Right atrium auricular region (tissue), 2 donors: ENCODE results near the gene NKTR. TPM values are rescaled to one million over a fixed set of nuclear protein-coding genes. Genes with fewer than 3 reads are reported as not detected.

Experiments used
- DNase-seq: peaks from one replicate; pipeline ENCODE4 v3.0.0-alpha.2; 2019; ENCODE audit warnings: low spot score
- H3K27ac ChIP-seq, 2 donors: fragments of 200-600 bp; sonication (generic); 1 replicate in 1 of 2; 2 replicates in 1 of 2; pipeline ENCODE4 v1.5.1; 2016 to 2019
- H3K27me3 ChIP-seq, 2 donors: fragments of 200-600 bp; sonication (generic); one replicate each; pipeline versions ENCODE4 v1.5.1 to v1.6.0; 2017 to 2019
- H3K36me3 ChIP-seq: fragments of 200-600 bp; sonication (generic); one replicate; pipeline ENCODE4 v1.5.1; 2016
- H3K4me1 ChIP-seq, 2 donors: fragments of 200-600 bp; sonication (generic); one replicate each; pipeline versions ENCODE4 v1.5.1 to v1.6.0; 2017 to 2019
- H3K4me3 ChIP-seq, 2 donors: fragments of 200-600 bp; sonication (generic); 1 replicate in 1 of 2; 2 replicates in 1 of 2; pipeline ENCODE4 v1.5.1; 2017 to 2019; ENCODE audit warnings: mild to moderate bottlenecking in 1 of 2, moderate library complexity in 1 of 2
- H3K9me3 ChIP-seq, 2 donors: fragments of 200-600 bp; sonication (generic); one replicate each; pipeline ENCODE4 v1.5.1; 2019
- total RNA-seq, 2 donors: library from RNA; depleted of rRNA; stranded (reverse); fragments of >200 nt; gene quantifications; one replicate each; pipeline ENCODE4 v1.1.0, GENCODE V29; 2016
- TF ChIP-seq, protein P1 (sequence below), 2 donors: fragments of 200-600 bp; sonication (generic); IDR thresholded peaks; one replicate each; pipeline ENCODE4 v1.5.1; 2019; ENCODE audit warnings: antibody characterized with exemption in 2 of 2

Gene NKTR
- total RNA-seq, 2 donors from 2014 or later: 14.1 to 20.4 TPM

DNA sequence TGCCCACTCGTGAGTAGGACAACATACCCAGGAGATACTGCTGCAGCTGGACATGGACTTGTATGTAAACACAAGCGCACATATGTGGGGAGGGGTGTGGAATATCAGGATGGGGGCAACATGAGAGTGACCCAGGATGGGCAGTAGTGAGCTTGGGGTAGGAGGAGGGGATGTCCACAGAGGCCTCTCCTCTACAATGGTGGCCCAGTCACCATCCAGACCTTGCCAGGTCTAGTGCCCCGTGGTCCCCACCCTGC is 52.7 kb downstream of the NKTR start:
- Histone ChIP-seq H3K27me3 (no peaks in the 10 kb centered on the region), H3K4me1 (peaks cover 0 to 70% of the 10 kb centered on the region in 2 donors), H3K27ac (peak overlapping the region; percentile 95 to 99), H3K9me3 (no peaks in the 10 kb centered on the region), H3K4me3 (peak overlapping the region; percentile 89 to 91), H3K36me3 (peaks cover 9% of the 10 kb centered on the region)
- DNase-seq: no peak
- TF ChIP-seq, protein P1, sequence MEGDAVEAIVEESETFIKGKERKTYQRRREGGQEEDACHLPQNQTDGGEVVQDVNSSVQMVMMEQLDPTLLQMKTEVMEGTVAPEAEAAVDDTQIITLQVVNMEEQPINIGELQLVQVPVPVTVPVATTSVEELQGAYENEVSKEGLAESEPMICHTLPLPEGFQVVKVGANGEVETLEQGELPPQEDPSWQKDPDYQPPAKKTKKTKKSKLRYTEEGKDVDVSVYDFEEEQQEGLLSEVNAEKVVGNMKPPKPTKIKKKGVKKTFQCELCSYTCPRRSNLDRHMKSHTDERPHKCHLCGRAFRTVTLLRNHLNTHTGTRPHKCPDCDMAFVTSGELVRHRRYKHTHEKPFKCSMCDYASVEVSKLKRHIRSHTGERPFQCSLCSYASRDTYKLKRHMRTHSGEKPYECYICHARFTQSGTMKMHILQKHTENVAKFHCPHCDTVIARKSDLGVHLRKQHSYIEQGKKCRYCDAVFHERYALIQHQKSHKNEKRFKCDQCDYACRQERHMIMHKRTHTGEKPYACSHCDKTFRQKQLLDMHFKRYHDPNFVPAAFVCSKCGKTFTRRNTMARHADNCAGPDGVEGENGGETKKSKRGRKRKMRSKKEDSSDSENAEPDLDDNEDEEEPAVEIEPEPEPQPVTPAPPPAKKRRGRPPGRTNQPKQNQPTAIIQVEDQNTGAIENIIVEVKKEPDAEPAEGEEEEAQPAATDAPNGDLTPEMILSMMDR (IDR thresholded peaks at IDR 0.05): no peak

DNA sequence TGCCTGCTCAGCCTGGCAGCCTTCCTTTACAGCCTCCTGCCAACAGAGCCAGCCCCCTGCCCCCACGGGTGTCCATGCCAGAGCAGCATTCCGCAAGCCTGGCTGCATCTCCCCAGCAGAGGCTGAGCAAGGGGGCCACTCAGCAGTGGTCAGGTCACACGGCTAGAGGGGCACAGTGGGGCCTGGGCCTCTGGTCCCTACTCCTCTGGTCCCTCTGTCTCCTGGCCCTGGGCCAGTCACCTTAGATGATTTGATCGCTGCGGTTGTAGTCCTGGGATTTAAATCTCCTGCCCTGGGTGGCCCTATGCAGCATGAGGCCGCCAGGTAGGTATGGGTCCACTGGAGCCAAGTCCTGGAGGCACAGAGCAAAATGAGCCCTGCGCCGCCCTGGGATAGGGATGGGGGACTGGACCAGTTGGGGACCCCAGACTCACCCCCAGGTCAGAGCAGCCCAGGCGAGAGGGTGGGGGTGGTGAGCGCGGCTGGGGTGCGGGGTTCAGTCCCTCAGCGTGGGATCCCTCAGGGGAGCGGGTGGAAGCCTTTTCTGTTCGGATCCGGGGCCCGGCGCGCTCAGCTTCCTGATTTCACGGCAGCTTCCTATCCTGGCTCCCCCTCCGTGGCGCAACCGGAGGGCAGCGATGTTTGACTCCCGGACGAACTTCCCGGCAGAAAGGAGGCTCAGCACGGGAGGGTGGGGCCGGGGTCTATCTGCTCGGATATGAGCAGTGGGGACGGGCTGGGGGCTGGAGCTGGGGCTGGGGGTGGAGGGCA is 53.3 kb downstream of the NKTR start, which contains the start of gene ZBTB47:
ZBTB47 (plus strand) TSS at position 138 of the 771 bp plus-strand sequence. CDS start 4,659 bp downstream, outside the sequence.
- Histone ChIP-seq H3K4me1 (peaks cover 0 to 75% of the 10 kb centered on the region in 2 donors), H3K27me3 (no peaks in the 10 kb centered on the region), H3K4me3 (peak within 1 kb of the TSS; percentile 89 to 91), H3K9me3 (no peaks in the 10 kb centered on the region), H3K36me3 (peaks cover 12% of the 10 kb centered on the region), H3K27ac (peak within 1 kb of the TSS; percentile 95 to 99)
- TF ChIP-seq, protein P1 (IDR thresholded peaks at IDR 0.05): no peak
- DNase-seq: no peak

DNA sequence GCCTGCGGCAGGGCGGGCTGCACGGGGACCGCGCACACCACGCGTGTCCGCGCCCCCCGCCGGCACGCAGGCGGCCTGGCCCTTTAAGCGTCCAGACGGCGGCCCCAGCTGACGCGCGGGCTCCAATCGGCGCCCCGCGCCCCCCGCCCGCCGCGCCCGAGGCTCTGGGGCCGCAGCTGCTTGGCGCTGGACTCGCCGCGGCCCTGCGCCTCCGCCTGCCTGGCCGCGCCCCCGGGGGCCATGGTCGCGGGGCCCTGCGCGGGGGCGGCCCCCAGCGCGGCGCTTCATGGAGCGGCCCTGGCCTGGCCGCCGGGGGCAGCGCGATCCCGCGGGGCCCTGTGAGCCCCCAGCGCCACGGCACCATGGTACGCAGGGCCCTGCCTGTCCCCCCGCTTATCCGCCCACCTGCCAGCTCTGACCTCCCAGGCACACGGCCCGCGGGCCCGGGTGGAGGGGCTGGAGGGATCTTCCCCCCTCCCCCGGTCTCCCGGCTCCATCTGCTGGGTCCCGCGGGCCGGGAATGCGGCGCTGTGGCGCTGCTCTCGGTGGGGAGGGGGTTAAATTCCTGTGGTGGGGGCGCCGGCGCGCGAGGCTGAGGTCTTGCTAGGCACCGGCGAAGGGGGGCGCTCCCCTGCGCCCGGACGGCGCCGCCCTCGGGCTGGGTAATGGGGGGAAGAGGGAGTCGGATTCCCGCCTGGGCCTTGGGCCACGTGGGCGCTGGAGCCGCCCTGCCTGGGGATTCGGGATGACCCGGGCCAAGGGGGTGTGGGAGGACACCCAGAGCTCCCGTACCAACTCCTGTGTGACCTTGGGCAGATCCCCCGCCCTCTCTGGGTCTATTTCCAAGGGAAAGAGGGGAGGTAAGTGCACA is 54.1 kb downstream of the NKTR start:
- no peak for DNase-seq
- Histone ChIP-seq H3K4me3 (peak overlapping the region; percentile 89 to 91), H3K27ac (peak overlapping the region; percentile 95 to 99), H3K27me3 (no peaks in the 10 kb centered on the region), H3K4me1 (peaks cover 0 to 83% of the 10 kb centered on the region in 2 donors), H3K36me3 (peaks cover 15% of the 10 kb centered on the region), H3K9me3 (no peaks in the 10 kb centered on the region)
- TF ChIP-seq, protein P1 (IDR thresholded peaks at IDR 0.05): peak in 1 of 2 donors; percentile 41

DNA sequence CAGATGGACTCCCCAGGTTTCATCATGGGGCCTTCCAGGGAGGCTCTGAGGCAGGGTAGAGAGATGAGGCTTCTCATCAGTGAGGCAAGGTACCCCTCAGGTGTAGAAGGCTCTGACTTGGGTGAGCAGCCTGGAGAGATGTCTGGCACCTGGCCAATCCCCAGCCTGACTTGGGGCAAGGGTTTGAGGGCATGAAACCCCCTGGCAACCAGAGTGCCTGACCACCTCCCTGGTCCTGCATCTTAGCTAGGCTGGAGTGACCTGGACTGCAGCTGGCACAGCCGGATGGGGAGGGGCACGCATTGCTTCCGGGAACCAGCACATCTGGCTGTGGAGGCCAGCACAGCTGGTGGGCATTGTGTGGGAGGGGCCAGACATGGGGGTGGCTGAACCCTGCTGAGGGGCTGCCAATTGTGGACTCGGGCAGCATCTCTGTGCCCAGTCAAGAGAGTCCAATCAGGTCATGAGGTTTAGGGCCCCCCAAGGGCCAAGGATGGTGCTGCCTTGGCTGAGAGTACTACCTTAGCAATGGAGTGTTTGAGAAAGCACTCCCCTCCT is 54.9 kb downstream of the NKTR start:
- TF ChIP-seq, protein P1 (IDR thresholded peaks at IDR 0.05): no peak
- Histone ChIP-seq H3K9me3 (no peaks in the 10 kb centered on the region), H3K4me1 (peaks cover 0 to 91% of the 10 kb centered on the region in 2 donors), H3K36me3 (peaks cover 15% of the 10 kb centered on the region), H3K27me3 (no peaks in the 10 kb centered on the region), H3K4me3 (peak overlapping the region; percentile 89 to 91), H3K27ac (peak overlapping the region; percentile 95 to 99)
- no peak for DNase-seq

DNA sequence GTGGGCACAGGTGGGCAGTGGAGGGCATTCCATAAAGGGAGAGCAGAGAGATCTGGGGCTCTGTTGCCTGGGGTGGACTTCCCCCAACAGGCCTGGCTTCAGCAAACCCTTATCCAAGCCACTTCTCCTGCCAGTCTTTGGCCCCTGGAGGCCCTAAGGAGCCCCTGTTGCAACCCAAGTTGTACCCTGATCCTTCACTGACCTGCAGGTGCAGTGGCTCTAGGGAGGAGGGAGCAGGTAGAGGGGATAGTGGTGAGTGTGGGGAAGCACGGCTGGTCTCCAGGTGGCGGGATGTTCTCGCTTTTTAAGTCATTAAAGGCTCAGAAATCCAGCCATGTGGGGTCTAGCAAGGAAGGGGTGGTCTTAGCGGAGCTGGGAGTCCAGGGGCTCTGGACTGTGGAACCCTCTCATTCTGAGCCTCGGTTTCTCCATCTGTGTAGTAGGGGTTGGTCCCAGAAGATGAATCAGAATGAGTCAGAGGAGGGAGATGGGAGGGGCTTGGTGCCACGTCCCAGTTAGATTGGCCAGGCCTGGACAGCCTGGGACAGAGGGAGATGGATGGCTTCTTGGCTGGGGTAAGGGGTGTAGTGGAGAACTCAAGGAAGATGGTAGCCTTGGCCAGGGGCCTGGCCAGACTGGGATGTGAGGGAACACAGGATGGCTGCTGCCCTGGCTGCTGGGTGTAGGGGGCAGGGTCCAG is 55.6 kb downstream of the NKTR start:
- Histone ChIP-seq H3K27ac (peak overlapping the region; percentile 95 to 99), H3K9me3 (no peaks in the 10 kb centered on the region), H3K27me3 (no peaks in the 10 kb centered on the region), H3K4me3 (no peak overlapping the region), H3K36me3 (peaks cover 15% of the 10 kb centered on the region), H3K4me1 (peaks cover 0 to 89% of the 10 kb centered on the region in 2 donors)
- TF ChIP-seq, protein P1 (IDR thresholded peaks at IDR 0.05): no peak
- DNase-seq: no peak
